ENCODE measurements around the gene EPB41L4A. TPM values are rescaled to one million over a fixed set of nuclear protein-coding genes. Genes with fewer than 3 reads are reported as not detected.

EPB41L4A gene
- total RNA-seq, 2 experiments from 2014 or later: 0.95 to 1.5 TPM

- no peaks in the 10 kb centered on the region for H3K36me3 Mint-ChIP-seq
- H3K27me3 Mint-ChIP-seq: peaks cover 9% of the 10 kb centered on the region
- peak overlapping the region; percentile 45 for H3K27ac Mint-ChIP-seq
- CTCF ChIA-PET: interaction anchor here (0.6 to 5.9 kb wide), 9 partner anchors 15 to 615 kb away, joined by 3 to 56 read pairs (median 3); no protein-coding TSS in a partner anchor
- no peaks in the 10 kb centered on the region for H3K9me3 Mint-ChIP-seq
- DNase-seq: peak; percentile 64
- no peaks in the 10 kb centered on the region for H3K4me1 Mint-ChIP-seq (ENCODE audit: low read depth)
- POLR2A ChIA-PET: no interaction called here
- intact Hi-C loops (cut with micrococcal nuclease): loop anchor here (1.0 to 5.0 kb wide), 6 partner anchors 389 to 1390 kb away; partner anchors contain the start of gene NREP
- H3K4me3 Mint-ChIP-seq: no peak overlapping the region
Observed at GRCh38 chr5:112146323-112147226, 272.5 kb downstream of the EPB41L4A start.

- DNase-seq: no peak
- Mint-ChIP-seq H3K9me3 (no peaks in the 10 kb centered on the region), H3K4me3 (no peak overlapping the region), H3K27me3 (peaks cover 9% of the 10 kb centered on the region), H3K27ac (no peak overlapping the region), H3K36me3 (no peaks in the 10 kb centered on the region), H3K4me1 (ENCODE audit: low read depth) (no peaks in the 10 kb centered on the region)
- ChIA-PET CTCF (interaction anchor here (5.9 kb wide), 1 partner anchor 592 kb away, joined by 56 read pairs; no protein-coding TSS in a partner anchor), POLR2A (no interaction called here)
- intact Hi-C loops (cut with micrococcal nuclease): no loop called here
Observed at GRCh38 chr5:112143690-112144089, 275.4 kb downstream of the EPB41L4A start.

- H3K4me3 Mint-ChIP-seq: no peak overlapping the region
- ChIA-PET POLR2A (no interaction called here), CTCF (interaction anchor here (0.6 to 5.9 kb wide), 4 partner anchors 33 to 611 kb away, joined by 3 to 56 read pairs (median 4); no protein-coding TSS in a partner anchor)
- peaks cover 15% of the 10 kb centered on the region for H3K27me3 Mint-ChIP-seq
- DNase-seq: no peak
- no peak overlapping the region for H3K27ac Mint-ChIP-seq
- no peaks in the 10 kb centered on the region for H3K9me3 Mint-ChIP-seq
- intact Hi-C loops (cut with micrococcal nuclease): no loop called here
- H3K4me1 Mint-ChIP-seq (ENCODE audit: low read depth): no peaks in the 10 kb centered on the region
- no peaks in the 10 kb centered on the region for H3K36me3 Mint-ChIP-seq
Observed at GRCh38 chr5:112142769-112143270, 276.3 kb downstream of the EPB41L4A start.

- no peak for DNase-seq
- Mint-ChIP-seq H3K4me1 (ENCODE audit: low read depth) (no peaks in the 10 kb centered on the region), H3K27ac (no peak overlapping the region), H3K4me3 (no peak overlapping the region), H3K9me3 (no peaks in the 10 kb centered on the region), H3K27me3 (peaks cover 13% of the 10 kb centered on the region), H3K36me3 (no peaks in the 10 kb centered on the region)
- CTCF ChIA-PET: interaction anchor here (1.8 kb wide), 1 partner anchor 610 kb away, joined by 6 read pairs; no protein-coding TSS in a partner anchor
- intact Hi-C loops (cut with micrococcal nuclease): no loop called here
- POLR2A ChIA-PET: no interaction called here
Observed at GRCh38 chr5:112141582-112141981, 277.5 kb downstream of the EPB41L4A start.

- H3K4me3 Mint-ChIP-seq: no peak overlapping the region
- intact Hi-C loops (cut with micrococcal nuclease): no loop called here
- H3K36me3 Mint-ChIP-seq: no peaks in the 10 kb centered on the region
- DNase-seq: no peak
- peaks cover 2% of the 10 kb centered on the region for H3K9me3 Mint-ChIP-seq
- H3K27ac Mint-ChIP-seq: no peak overlapping the region
- H3K27me3 Mint-ChIP-seq: peaks cover 12% of the 10 kb centered on the region
- CTCF ChIA-PET: no interaction called here
- POLR2A ChIA-PET: interaction anchor here (0.6 kb wide), 1 partner anchor 952 kb away, joined by 3 read pairs; no protein-coding TSS in a partner anchor
- no peaks in the 10 kb centered on the region for H3K4me1 Mint-ChIP-seq (ENCODE audit: low read depth)
Observed at GRCh38 chr5:112138526-112138925, 280.6 kb downstream of the EPB41L4A start.

GRCh38 chr5:112136773-112137172, 282.3 kb downstream of the EPB41L4A start:
- no peak overlapping the region for H3K27ac Mint-ChIP-seq
- no peak for DNase-seq
- intact Hi-C loops (cut with micrococcal nuclease): no loop called here

GRCh38 chr5:112127861-112128260, 291.2 kb downstream of the EPB41L4A start:
- ChIA-PET POLR2A (no interaction called here), CTCF (no interaction called here)
- peaks cover 21% of the 10 kb centered on the region for H3K27me3 Mint-ChIP-seq
- no peaks in the 10 kb centered on the region for H3K36me3 Mint-ChIP-seq
- DNase-seq: no peak
- intact Hi-C loops (cut with micrococcal nuclease): no loop called here
- H3K9me3 Mint-ChIP-seq: no peaks in the 10 kb centered on the region
- H3K4me1 Mint-ChIP-seq (ENCODE audit: low read depth): no peaks in the 10 kb centered on the region
- no peak overlapping the region for H3K4me3 Mint-ChIP-seq
- H3K27ac Mint-ChIP-seq: no peak overlapping the region

More at GRCh38 chr5:112136773-112137172, 282.3 kb downstream of the EPB41L4A start:
- Mint-ChIP-seq H3K36me3 (no peaks in the 10 kb centered on the region), H3K27me3 (peaks cover 13% of the 10 kb centered on the region), H3K4me3 (no peak overlapping the region), H3K9me3 (peaks cover 3% of the 10 kb centered on the region), H3K4me1 (ENCODE audit: low read depth) (no peaks in the 10 kb centered on the region)
- CTCF ChIA-PET: no interaction called here
- POLR2A ChIA-PET: no interaction called here

- CTCF ChIA-PET: no interaction called here
- Mint-ChIP-seq H3K9me3 (no peaks in the 10 kb centered on the region), H3K4me3 (no peak overlapping the region), H3K27me3 (peaks cover 21% of the 10 kb centered on the region), H3K4me1 (ENCODE audit: low read depth) (no peaks in the 10 kb centered on the region), H3K27ac (no peak overlapping the region), H3K36me3 (no peaks in the 10 kb centered on the region)
- POLR2A ChIA-PET: no interaction called here
- DNase-seq: no peak
- intact Hi-C loops (cut with micrococcal nuclease): no loop called here
Observed at GRCh38 chr5:112126982-112127381, 292.1 kb downstream of the EPB41L4A start.

- Mint-ChIP-seq H3K36me3 (no peaks in the 10 kb centered on the region), H3K4me3 (no peak overlapping the region), H3K27ac (no peak overlapping the region), H3K4me1 (ENCODE audit: low read depth) (no peaks in the 10 kb centered on the region), H3K27me3 (peaks cover 21% of the 10 kb centered on the region), H3K9me3 (peaks cover 7% of the 10 kb centered on the region)
- ChIA-PET POLR2A (no interaction called here), CTCF (no interaction called here)
- intact Hi-C loops (cut with micrococcal nuclease): no loop called here
- no peak for DNase-seq
Observed at GRCh38 chr5:112125903-112126302, 293.2 kb downstream of the EPB41L4A start.

- Mint-ChIP-seq H3K4me3 (no peak overlapping the region), H3K9me3 (peaks cover 10% of the 10 kb centered on the region), H3K4me1 (ENCODE audit: low read depth) (no peaks in the 10 kb centered on the region), H3K36me3 (no peaks in the 10 kb centered on the region), H3K27me3 (peaks cover 24% of the 10 kb centered on the region), H3K27ac (no peak overlapping the region)
- intact Hi-C loops (cut with micrococcal nuclease): no loop called here
- POLR2A ChIA-PET: no interaction called here
- DNase-seq: no peak
- CTCF ChIA-PET: no interaction called here
Observed at GRCh38 chr5:112124788-112125187, 294.3 kb downstream of the EPB41L4A start.

- ChIA-PET POLR2A (no interaction called here), CTCF (interaction anchor here (0.6 kb wide), 1 partner anchor 85 kb away, joined by 3 read pairs; no protein-coding TSS in a partner anchor)
- DNase-seq: no peak
- no peaks in the 10 kb centered on the region for H3K4me1 Mint-ChIP-seq (ENCODE audit: low read depth)
- peaks cover 10% of the 10 kb centered on the region for H3K9me3 Mint-ChIP-seq
- H3K36me3 Mint-ChIP-seq: no peaks in the 10 kb centered on the region
- peaks cover 18% of the 10 kb centered on the region for H3K27me3 Mint-ChIP-seq
- H3K4me3 Mint-ChIP-seq: no peak overlapping the region
- no peak overlapping the region for H3K27ac Mint-ChIP-seq
- intact Hi-C loops (cut with micrococcal nuclease): no loop called here
Observed at GRCh38 chr5:112123086-112123485, 296.0 kb downstream of the EPB41L4A start.

- no peak overlapping the region for H3K27ac Mint-ChIP-seq
- no peak overlapping the region for H3K4me3 Mint-ChIP-seq
- no peak for DNase-seq
- CTCF ChIA-PET: interaction anchor here (0.6 kb wide), 1 partner anchor 84 kb away, joined by 3 read pairs; no protein-coding TSS in a partner anchor
- intact Hi-C loops (cut with micrococcal nuclease): no loop called here
- peaks cover 10% of the 10 kb centered on the region for H3K9me3 Mint-ChIP-seq
- peaks cover 17% of the 10 kb centered on the region for H3K27me3 Mint-ChIP-seq
- POLR2A ChIA-PET: no interaction called here
- no peaks in the 10 kb centered on the region for H3K36me3 Mint-ChIP-seq
- no peaks in the 10 kb centered on the region for H3K4me1 Mint-ChIP-seq (ENCODE audit: low read depth)
Observed at GRCh38 chr5:112122353-112122752, 296.7 kb downstream of the EPB41L4A start.

Measured in activated CD4-positive, alpha-beta memory T cell treated with anti-CD3 and anti-CD28 coated beads for 36 hours (primary cell).